HepG2 (cell line): ENCODE results near the gene IGF2BP3. TPM values are rescaled to one million over a fixed set of nuclear protein-coding genes. Genes with fewer than 3 reads are reported as not detected.
A peak's percentile ranks its signal among the peaks of the same experiment; 100 is the strongest.

ENCODE experiments used
- CBFB ChIP-seq: sonication (generic); formaldehyde crosslinking; IDR thresholded peaks from 2 replicates; pipeline ENCODE4 v1.4.0; 2020; ENCODE audit warnings: missing genetic modification reagents
- EP300 ChIP-seq, 3 experiments: sonication (generic) in 1 of 3; formaldehyde crosslinking in 1 of 3; IDR thresholded peaks; 2 replicates each; pipeline versions ENCODE4 v1.5.1 to v1.6.1; 2011 to 2020; ENCODE audit warnings: low read depth in 2 of 3, low read length in 2 of 3, borderline replicate concordance in 1 of 3, improper control_type of control experiment in 1 of 3, mild to moderate bottlenecking in 1 of 3, missing genetic modification reagents in 1 of 3, moderate library complexity in 1 of 3
- GATAD2A ChIP-seq: IDR thresholded peaks from 2 replicates; pipeline ENCODE4 v1.6.1; 2016
- GPN1 ChIP-seq: sonication (generic); formaldehyde crosslinking; IDR thresholded peaks from 2 replicates; pipeline ENCODE4 v1.5.1; 2020; ENCODE audit warnings: missing genetic modification reagents, borderline replicate concordance
- HNRNPLL ChIP-seq: fragments of 200-400 bp; formaldehyde crosslinking; IDR thresholded peaks from 2 replicates; pipeline ENCODE4 v1.6.1; 2017; ENCODE audit warnings: mild to moderate bottlenecking, low read depth, low read length; ENCODE audit not compliant: poor library complexity, severe bottlenecking
- KLF13 ChIP-seq: sonication (generic); formaldehyde crosslinking; IDR thresholded peaks from 2 replicates; pipeline ENCODE4 v1.4.0; 2020; ENCODE audit warnings: mild to moderate bottlenecking, missing genetic modification reagents
- POLR2AphosphoS5 ChIP-seq: IDR thresholded peaks from 2 replicates; pipeline ENCODE4 v1.6.1; 2012; ENCODE audit warnings: low read depth, low read length
- TBX2 ChIP-seq: sonication (generic); formaldehyde crosslinking; IDR thresholded peaks from 2 replicates; pipeline ENCODE4 v1.5.0; 2020; ENCODE audit warnings: missing genetic modification reagents, mild to moderate bottlenecking, borderline replicate concordance
- TEAD2 ChIP-seq: sonication (generic); formaldehyde crosslinking; IDR thresholded peaks from 2 replicates; pipeline ENCODE4 v1.9.0; 2021; ENCODE audit warnings: missing genetic modification reagents
- TIGD3 ChIP-seq: sonication (generic); formaldehyde crosslinking; IDR thresholded peaks from 2 replicates; pipeline ENCODE4 v1.5.1; 2020; ENCODE audit warnings: mild to moderate bottlenecking, missing genetic modification reagents, borderline replicate concordance
- ZBTB7A ChIP-seq: sonication (generic); formaldehyde crosslinking; IDR thresholded peaks from 2 replicates; pipeline ENCODE4 v1.8.0; 2022; ENCODE audit warnings: mild to moderate bottlenecking, missing genetic modification reagents
- ZFP41 ChIP-seq: sonication (generic); formaldehyde crosslinking; IDR thresholded peaks from 2 replicates; pipeline ENCODE4 v1.4.0; 2020; ENCODE audit warnings: mild to moderate bottlenecking, missing genetic modification reagents, borderline replicate concordance
- ZNF331 ChIP-seq: sonication (generic); formaldehyde crosslinking; IDR thresholded peaks from 2 replicates; pipeline ENCODE4 v1.4.0; 2020; ENCODE audit warnings: missing genetic modification reagents
- polyA plus RNA-seq, 8 experiments: library from polyadenylated mRNA; depleted of rRNA in 3 of 8; stranded (reverse) in 7 of 8; unstranded in 1 of 8; fragments of >200 nt; fragmentation: Illumina TruSeq in 4 of 8; extraction: Trizol in 4 of 8; gene quantifications; 2 replicates each; pipeline versions ENCODE4 v1.2.1 to v1.2.3, GENCODE V29; 2011 to 2016; ENCODE audit warnings: low read depth in 4 of 8, missing spikeins in 1 of 8, mixed read lengths in 1 of 8; ENCODE audit not compliant: insufficient read depth in 1 of 8
- total RNA-seq, 5 experiments: library from RNA; depleted of rRNA; stranded (reverse); fragments of >200 nt; fragmentation: Illumina TruSeq; extraction: Trizol; gene quantifications; 2 replicates each; pipeline ENCODE4 v1.2.3, GENCODE V29; 2016; ENCODE audit warnings: low read depth in 1 of 5
- TF ChIP-seq, protein P1 (sequence below): sonication (generic); formaldehyde crosslinking; IDR thresholded peaks from 2 replicates; pipeline ENCODE4 v1.4.0; 2020; ENCODE audit warnings: mild to moderate bottlenecking, missing genetic modification reagents
- TF ChIP-seq, protein P2 (sequence below): sonication (generic); formaldehyde crosslinking; IDR thresholded peaks from 2 replicates; pipeline ENCODE4 v1.9.0; 2022; ENCODE audit warnings: low read depth, missing genetic modification reagents
- TF ChIP-seq, protein P3 (sequence below): sonication (generic); formaldehyde crosslinking; IDR thresholded peaks from 2 replicates; pipeline ENCODE4 v1.8.1; 2023; ENCODE audit warnings: mild to moderate bottlenecking, missing genetic modification reagents, borderline replicate concordance

The IGF2BP3 gene
- total and polyA plus RNA-seq, 2 of the 13 experiments (the other 11 are each of a cell fraction or from before 2014, with no cell fraction given): 37.7 to 39.5 TPM

GRCh38 chr7:23471106-23471859, 992 bp upstream of the IGF2BP3 start (continued):
- no peak; the same call in 1 of the 2 replicates for TF ChIP-seq CBFB
- no peak for TF ChIP-seq ZBTB7A (CRISPR knock-in tag)
- peak; percentile 19; the same call in 1 of the 2 replicates for TF ChIP-seq GATAD2A (CRISPR knock-in tag)
- TF ChIP-seq POLR2AphosphoS5: peak; percentile 20; the same call in 1 of the 2 replicates
- TF ChIP-seq TIGD3 (CRISPR knock-in tag): no peak
- TF ChIP-seq TBX2 (CRISPR knock-in tag): peak; percentile 48; the same call in 1 of the 2 replicates
- TF ChIP-seq ZFP41 (CRISPR knock-in tag): no peak
- no peak for TF ChIP-seq KLF13 (CRISPR knock-in tag)
- no peak for TF ChIP-seq GPN1 (CRISPR knock-in tag)
- TF ChIP-seq, protein P1, sequence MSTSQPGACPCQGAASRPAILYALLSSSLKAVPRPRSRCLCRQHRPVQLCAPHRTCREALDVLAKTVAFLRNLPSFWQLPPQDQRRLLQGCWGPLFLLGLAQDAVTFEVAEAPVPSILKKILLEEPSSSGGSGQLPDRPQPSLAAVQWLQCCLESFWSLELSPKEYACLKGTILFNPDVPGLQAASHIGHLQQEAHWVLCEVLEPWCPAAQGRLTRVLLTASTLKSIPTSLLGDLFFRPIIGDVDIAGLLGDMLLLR (CRISPR knock-in tag): peak; percentile 43; the same call in 1 of the 2 replicates
- no peak for TF ChIP-seq EP300 (IDR thresholded peaks at IDR 0.05; ENCODE audit: low read depth in 2 of 2, low read length in 2 of 2)
- no peak for TF ChIP-seq EP300 (CRISPR knock-in tag; IDR thresholded peaks at IDR 0.05; ENCODE audit: borderline replicate concordance)
- TF ChIP-seq HNRNPLL: peak; percentile 72
- no peak for TF ChIP-seq TEAD2 (CRISPR knock-in tag)
- TF ChIP-seq ZNF331 (CRISPR knock-in tag): peak; percentile 35; the same call in 1 of the 2 replicates
- TF ChIP-seq, protein P2, sequence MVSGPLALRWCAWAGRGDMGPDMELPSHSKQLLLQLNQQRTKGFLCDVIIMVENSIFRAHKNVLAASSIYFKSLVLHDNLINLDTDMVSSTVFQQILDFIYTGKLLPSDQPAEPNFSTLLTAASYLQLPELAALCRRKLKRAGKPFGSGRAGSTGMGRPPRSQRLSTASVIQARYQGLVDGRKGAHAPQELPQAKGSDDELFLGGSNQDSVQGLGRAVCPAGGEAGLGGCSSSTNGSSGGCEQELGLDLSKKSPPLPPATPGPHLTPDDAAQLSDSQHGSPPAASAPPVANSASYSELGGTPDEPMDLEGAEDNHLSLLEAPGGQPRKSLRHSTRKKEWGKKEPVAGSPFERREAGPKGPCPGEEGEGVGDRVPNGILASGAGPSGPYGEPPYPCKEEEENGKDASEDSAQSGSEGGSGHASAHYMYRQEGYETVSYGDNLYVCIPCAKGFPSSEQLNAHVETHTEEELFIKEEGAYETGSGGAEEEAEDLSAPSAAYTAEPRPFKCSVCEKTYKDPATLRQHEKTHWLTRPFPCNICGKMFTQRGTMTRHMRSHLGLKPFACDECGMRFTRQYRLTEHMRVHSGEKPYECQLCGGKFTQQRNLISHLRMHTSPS (CRISPR knock-in tag): peak; percentile 72; the same call in 1 of the 2 replicates
- TF ChIP-seq, protein P3, sequence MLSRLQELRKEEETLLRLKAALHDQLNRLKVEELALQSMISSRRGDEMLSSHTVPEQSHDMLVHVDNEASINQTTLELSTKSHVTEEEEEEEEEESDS (CRISPR knock-in tag): no peak
